Measurements from ENCODE around the gene CTIF.

The CTIF gene

DNA sequence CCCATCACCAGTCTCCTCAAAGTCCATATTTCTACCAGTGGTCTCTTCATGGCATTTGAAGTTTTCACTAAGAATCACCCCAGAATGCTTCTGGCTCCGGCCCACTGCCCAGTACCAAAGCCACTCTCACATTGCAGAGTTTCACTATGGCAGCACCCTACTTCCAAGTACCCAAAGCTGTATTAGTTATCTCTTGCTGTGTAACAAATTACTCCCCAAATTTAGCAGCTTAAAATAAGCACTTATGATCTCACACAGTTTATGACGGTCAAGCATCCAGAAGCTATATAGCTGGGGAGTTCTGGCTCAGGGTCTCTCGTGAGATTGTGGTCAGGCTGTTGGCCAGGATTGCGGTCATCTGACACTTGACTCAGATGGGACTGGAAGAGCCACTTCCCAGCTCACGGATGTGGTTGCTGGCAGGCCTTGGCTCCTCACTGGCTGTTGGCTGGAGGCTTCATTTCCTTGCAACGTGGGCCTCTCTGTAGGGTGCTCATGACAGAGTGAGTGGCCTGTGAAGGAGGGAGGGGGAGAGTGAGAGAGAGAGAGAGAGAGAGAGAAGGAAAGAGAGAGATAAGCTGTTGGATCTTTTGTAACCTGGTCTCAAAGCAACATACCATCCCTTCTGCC lies 189.5 kb downstream of the CTIF start:
- DNase-seq (ENCODE audit: low read depth, low spot score) = no peak

DNA sequence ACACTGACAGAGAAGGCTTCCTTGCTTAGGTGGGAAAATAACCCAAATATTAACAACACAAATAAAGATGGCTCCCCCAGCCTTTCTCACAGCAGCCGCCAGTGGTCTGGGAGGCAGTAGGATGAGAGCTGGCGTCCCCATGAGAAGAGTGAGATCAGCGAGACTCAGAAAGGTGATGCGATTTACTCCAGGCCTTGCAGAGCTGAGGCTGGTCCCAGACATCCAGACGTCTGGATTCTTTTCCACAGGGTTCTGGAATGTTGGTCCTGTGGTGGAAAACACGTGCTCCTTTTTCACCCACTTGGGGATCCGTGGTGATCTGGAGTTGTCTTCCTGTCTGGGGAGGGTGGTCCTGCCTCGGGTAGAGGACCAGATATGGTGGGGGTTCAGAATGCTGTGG lies 190.6 kb downstream of the CTIF start:
- no peak for DNase-seq (ENCODE audit: low read depth, low spot score)

DNA sequence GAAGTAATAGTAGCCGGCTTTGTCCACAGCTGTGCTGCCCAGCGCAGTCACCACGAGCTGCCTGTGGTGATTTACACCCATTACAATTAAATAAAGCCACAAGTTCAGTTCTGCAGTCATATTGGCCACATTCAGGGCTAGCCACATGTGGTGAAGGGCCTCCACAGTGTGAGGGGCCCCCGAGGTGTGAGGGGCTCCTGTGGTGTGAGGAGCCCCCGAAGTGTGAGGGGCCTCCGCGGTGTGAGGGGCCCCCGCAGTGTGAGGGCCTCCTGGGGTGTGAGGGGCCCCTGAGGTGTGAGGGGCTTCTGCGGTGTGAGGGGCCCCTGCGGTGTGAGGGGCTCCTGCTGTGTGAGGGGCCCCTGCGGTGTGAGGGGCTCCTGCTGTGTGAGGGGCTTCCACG lies 191.2 kb downstream of the CTIF start:
- DNase-seq (ENCODE audit: low read depth, low spot score) = no peak

DNA sequence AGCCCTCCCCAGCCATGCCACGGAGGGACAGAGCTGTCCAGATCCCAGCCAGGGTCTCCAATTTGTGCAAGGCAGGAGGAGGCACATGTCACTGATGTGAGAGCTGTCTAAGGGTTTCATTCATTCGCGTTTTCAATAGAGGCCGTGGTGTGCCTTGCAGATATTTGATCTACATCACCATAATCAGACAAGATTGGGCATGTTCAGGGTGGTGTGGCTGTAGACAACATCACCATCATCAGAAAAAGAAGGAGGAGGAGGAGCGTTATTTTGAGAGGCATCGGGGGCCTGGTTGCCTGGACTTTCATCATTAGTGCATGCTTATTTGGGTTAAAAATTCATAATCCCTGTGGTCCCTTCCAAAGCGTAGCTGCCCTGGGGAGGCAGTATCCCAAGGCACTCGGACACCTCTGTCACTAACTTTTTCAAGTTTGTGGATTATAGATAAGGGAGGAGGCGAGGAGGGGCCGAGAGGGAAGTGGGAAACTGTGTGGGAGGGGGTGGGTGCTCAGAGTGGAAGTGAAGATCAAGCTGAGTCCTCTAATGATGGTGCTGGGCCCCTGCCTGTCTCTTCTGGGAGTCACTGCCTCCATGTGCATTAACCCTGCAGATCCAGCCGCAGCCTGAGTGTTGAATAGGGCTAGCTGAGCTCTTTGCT lies 194.1 kb downstream of the CTIF start:
- DNase-seq (ENCODE audit: low read depth, low spot score) = no peak

DNA sequence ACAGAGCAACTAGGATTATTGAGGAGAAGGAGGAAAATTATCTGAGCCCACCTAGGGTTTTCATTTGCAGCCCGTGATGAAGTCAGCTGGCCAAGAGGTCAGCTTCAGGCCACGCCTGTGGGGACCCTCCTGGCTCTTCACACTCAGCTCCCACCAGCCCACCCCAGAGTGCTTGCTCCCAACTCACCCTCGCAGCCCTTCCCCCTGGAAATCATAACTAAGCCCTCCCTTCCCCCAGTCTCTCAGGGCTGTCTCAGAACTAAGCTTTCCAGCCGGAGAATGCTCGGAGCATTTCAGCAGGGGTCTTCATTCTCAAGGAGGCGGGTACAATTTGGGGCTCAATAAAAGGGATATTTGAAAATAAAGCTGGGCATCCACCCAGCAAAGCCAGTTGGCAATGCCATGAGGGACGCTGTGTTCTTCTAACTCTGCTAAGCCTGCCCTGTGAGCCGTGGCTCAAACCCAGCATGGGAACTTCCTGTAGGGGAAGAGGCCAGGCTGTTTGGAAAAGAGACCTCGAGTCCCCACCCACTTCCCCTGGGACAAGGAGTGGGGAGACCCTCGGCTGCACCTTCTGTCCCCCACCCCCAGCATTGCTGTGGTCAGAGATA lies 194.9 kb downstream of the CTIF start:
- no peak for DNase-seq (ENCODE audit: low read depth, low spot score)

DNA sequence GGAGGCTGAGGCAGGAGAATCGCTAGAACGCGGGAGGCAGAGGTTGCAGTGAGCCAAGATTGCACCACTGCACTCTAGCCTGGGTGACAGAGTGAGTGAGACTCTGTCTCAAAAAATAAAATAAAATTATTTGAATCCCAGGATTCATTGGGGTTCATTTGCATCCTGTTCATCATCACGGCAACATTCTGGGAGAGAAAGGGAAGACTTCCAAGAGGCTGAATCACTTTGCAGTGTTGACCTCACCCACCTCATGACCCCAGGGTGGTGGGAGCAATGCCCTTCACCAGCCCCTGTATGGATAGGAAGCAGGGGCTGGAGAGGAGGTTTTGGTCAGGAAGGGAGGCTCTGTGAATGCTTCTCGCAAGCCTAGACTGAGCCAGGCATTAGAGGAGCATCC lies 195.6 kb downstream of the CTIF start:
- DNase-seq (ENCODE audit: low read depth, low spot score) = no peak

DNA sequence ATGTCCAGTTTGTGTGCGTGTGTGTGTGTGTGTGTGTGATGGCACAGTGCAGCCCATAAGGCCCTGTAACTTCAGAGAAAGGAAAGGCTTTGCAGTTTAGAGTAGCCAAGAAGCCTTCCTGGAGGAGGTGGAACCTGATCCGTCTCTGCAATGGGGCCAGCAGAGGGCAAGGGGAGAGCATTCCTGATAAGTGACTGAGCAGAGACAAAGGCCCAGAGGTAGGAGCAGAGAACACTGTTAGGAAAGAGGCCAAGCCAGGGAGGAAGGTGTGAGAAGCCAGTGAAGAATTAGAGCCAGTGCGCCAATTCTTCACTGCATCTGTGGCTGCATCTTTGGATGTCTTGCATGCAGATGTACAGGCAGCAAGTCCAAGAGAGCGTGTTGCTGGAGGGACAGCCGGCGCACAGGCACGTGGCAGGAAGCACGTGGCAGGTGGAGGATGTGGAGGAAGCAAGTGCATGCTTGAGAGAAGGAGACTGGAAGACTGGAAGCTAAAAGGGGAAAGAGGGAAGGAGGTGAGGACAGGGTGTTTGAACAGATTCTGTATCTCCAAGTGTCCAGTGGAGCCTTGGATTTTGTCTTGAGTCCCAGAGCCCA lies 196.3 kb downstream of the CTIF start:
- DNase-seq (ENCODE audit: low read depth, low spot score) = no peak

DNA sequence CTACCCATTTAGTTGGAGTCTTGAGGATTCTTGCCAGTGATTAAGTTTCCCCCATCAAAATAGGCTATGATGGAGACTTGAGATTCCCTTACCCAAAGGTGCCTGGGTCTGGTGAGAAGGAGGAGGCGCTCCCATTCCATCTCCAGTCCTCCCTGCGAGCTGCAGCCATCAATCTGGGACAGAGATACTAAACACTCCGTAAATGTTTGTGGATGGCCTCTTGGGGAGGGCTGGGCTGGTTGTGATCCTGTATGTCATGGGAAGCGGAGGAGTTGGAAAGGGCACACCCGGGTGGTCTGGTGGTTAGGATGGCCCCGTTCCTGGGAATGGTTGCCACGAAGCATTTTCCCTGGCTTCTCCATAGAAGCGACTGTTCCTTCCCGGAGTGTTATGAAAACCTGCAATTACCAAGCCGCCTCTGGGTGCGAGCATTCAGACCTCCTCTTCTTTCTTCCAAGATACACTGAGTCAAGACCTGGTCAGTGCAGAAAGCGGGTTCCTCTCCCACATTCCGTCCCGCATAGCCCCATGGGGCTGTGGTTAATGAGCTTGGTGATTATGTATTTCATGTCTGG lies 196.9 kb downstream of the CTIF start:
- no peak for DNase-seq (ENCODE audit: low read depth, low spot score)

DNA sequence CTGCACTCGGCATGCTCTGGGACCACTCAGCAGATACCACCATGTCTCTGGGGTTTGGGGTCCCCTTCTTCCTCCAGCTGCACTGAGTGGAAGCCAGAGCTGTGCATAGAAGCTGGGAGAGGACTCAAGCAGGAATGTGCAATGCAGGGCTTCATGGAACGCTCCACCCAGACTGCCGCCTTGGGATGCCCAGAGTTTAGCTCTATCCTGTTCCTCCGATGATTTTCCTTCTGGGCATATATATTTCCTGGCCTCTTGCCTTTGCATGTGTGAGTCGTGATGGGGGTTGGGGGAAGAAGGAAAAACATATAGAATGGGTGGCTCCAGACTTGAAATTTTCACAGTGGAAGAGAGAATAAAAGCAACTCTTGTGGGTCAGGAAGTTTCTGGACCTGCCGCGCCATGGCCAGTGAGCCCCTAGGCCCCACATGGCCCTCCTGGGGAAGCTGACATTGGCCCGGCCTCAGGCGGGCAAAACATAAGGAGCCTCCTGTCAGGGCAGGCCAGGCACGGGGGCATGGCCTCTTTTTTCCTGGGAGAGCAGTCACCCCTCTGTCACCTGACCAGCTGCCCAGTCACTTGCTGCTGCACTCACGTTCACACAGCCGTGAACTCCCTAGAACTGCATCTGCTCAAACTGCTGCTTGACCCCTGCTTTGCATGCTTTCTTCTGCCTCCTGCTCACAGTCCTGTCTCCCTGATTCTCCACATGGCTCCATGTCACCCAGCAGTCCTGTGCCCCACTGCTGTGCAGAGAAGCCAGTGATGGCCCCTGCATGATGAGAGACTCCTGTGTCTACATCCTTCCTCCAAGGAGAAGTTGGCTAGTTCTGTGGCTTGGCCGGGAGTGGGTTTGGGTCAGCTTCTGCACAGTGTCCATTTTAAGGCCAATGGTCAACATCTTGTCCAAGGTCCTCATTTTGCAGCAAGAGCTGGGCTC lies 197.8 kb downstream of the CTIF start:
- no peak for DNase-seq (ENCODE audit: low read depth, low spot score)

DNA sequence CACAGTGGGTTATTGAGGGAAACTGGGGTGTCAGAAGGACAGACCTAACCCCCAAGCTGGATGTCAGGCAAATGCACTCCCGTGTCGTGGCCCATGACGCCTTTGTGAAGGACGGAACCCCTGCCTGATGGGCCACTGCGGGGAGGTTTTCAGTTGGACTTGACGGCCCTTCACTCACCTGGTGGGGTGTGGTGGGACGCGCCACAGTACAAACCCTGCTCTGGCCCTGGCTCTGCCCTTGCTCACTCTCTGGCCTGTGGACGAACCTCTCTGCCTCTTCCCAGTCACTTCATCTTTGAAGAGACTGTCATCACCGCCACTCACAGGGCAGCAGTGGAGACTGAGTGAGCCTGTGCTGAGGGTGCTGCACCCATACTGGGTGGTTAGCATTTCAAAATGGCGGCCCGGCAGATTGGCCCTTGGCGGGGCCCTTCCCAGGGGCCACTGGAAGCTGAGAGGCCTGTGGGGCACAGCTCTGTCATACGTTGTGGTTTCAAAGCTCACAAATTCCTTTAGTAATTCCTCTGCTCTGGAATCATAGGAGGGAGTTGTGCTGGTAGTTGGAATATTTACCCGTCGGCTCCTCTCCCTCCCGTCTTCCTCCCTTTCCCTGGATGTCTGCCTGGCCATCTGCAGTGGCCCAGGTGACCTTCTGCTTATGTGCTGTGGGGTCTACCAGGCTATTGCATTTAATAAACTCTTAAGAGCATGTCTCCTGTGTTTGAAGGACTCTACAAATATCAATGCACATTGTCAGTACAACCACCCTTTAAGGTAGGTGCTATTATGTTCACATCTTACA lies 200.6 kb downstream of the CTIF start:
- no peak for DNase-seq (ENCODE audit: low read depth, low spot score)

DNA sequence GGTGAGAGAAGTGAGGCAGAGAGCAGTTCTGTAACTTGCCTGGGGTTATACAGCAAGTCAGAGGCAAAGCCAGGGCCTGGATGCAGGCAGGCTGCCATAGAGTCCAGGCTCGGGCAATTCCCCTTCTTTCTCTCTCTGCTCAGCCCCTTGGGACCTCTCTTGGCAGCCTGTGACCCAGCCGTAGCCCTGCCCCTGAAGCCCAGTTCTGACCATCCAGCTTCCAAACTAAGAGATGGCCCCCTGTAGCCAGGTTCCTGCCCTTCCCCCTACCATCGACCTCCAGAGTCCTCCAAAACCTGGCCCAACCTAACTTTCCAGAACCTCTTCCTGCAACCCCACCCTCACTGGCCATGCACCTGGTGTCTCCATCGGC lies 201.2 kb downstream of the CTIF start:
- DNase-seq (ENCODE audit: low read depth, low spot score) = no peak

DNA sequence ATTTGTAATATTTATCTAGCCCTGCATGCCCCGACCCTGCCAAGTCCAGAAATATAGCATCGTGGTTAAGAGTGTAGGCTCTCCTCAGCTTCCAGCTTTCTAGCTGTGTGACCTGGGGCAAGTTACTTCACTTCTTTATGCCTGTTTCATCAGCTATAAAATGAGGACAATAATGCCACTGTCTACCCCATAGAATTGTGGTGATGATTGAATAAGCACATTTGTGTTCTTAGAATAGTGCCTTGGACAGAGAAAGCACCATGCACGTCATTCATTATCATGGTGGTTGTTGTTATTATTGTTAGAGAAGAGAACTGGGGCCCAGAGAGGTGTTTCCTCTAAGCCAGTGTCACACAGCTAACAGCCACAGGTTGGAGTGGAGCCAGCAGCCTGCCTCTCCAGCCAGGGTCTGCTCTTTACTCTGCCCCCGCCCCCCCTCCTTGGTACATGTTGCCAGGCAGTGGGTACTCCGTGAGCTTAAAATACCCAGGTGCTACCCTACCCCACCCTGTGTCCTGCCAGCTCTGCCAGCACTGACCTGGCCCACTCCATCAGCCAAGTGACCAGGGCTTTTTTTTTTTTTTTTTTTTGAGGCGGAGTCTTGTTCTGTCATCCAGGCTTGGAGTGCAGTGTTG lies 202.1 kb downstream of the CTIF start:
- no peak for DNase-seq (ENCODE audit: low read depth, low spot score)

DNA sequence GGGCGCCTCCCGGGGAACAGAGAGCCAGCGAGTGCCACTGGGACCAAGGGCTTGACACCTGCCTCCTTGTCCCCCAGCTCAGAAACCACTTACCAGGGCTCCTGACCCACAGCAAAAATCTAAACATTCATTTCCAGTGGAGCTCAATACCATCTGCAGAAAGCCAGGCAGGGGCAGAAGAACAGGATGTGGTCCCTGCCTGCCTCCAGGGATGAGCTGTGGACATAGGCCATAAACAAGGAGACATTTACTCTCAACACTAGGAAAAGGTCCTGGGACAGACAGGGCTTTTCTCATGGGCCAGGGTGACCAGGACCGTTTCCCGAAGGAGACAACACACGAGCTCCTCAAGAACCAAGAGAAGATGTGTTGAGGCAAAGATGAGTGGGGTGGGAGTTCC lies 203.0 kb downstream of the CTIF start:
- no peak for DNase-seq (ENCODE audit: low read depth, low spot score)

DNA sequence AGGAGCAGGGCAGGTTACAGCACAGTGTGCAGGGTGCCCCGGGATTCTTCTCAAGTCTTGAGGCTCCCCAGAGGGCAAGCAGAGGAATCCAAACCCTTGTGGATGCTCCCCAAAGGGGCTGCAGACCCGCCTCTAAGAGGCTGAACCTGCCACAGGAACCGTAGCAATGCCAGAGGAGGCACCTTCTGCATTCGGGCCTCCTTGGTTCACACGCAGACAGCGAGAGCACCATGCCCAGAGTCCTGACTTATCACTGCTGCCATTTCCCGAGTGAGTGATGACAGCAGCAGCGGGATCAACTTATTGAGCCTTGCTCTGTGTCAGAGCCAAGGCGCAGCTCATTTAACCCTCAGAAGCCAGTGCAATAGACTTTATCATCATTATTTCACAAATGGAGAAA lies 203.5 kb downstream of the CTIF start:
- no peak for DNase-seq (ENCODE audit: low read depth, low spot score)

DNA sequence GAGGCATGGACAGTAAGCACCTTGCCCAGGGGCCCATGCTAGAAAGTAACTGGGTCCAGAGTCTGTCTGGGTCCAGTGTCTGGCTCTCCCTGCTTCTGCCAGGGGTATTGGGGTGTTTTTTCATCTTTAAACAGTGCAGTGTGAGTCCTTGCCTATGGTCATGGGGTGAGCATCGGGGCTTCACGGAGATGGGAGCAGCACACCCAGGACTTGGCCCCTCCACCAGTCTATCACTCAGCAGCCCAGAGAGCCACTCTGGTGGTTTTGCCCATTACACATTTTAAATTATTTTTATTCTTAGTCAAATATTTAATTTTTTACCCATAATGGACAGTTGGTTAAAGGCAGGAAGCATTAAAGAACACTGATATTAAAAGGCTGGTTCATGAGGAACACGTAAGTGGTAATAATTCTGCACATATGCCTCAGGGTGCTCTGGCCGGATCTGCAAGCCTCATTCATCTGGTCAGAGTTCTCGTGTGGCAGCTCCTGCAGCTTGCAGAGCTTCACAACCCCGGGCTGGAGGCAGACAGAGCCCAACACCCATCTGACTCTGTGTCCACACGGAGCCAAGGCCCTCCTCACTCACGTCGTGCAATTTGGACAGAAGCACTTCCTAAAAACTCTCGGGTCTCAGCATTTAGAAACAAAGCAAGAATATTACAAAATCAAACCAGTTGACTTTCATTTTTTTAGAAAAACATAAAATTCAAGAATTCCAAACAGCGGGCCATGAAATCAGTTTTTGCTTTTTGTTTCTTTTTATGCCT lies 204.1 kb downstream of the CTIF start:
- no peak for DNase-seq (ENCODE audit: low read depth, low spot score)

DNA sequence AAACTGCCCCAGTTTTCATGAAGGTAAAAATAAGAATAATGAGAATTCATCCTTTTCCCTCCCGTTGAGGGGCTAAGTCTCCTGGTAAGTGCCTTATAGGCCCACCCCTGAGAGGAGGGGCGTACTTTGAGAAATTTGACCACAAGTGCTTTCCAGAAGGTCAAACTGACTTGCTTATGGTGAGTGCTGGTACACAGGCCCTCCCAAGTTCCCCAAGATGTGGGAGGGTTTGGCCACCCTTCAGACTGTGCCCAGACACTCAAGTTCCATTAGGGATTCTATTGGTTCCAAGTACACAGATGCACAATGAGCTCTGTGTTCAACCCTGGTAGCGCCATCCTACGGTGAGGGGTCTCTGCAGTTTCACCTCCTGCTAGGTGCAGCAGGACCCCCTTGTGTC lies 205.1 kb downstream of the CTIF start:
- DNase-seq (ENCODE audit: low read depth, low spot score) = no peak

DNA sequence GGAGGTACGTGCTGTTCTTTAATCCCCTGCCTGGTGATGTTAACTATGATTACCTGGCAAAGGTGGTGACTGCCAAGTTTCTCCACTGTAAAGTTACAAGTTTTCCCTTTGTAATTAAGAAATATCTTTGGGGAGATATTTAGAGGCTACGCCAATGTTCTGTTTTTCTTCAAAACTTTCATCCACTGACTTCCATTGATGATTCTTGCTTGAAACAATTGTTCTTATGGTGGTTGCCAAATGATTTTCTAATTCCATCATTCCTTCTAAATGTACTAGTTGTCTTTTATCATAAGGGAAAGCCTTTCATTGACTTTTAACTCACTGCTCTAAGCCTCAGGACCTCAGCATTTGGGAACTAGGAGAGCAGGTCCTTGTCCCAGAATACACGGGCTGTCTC lies 206.5 kb downstream of the CTIF start:
- DNase-seq (ENCODE audit: low read depth, low spot score) = no peak

DNA sequence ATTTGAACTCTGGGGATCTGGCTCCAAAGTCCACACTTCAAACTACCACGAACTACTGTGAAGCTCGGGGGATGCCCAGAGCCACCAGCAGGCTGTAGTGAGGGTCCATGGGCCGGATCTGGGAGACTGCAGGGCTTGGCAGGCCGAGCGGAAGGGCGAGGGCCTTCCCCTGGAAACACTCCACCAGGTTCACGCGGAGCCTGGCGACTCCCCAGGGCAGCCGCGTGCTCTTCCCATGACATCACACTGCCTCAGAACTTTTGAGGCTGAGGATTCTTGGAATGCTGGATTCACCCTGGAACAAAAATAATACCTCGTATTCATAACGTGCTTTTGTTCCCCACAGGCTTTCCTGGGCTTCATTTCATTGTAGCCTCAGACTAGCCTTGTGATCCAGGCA lies 210.9 kb downstream of the CTIF start:
- DNase-seq (ENCODE audit: low read depth, low spot score) = no peak

DNA sequence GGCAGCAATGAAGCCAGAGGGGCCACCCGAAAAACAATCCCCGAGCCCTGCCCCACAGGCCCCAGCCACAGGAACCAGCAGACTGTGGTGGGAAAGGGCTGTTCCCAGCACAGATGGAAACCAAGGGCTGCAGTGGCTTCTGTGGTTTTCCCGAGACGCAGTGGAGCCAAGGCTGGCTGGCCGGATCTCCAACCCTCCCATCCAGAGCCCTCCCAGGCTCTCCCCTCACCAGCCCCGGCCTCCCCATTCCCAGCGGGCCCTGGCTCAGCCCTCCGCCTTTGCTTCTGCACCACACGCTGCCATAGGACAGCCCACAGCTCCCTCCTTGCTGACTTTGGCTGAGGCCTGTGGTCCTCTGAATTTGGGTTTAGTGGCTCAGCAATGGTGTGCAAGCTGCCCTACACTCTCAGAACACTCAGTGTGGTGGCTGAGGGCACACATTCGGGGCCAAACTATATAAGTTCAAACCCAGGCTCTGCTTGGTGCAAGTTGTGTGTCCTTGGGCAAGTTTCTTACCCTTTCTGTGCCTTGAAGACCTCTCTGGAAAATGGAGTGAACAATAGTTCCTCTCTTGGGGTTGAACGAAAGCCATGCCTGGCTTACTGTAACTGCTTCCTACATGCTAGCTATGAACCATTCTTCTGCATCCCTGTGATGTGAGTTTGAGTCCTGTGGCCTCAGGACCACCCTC lies 211.8 kb downstream of the CTIF start:
- DNase-seq (ENCODE audit: low read depth, low spot score) = no peak

Data from activated naive CD8-positive, alpha-beta T cell treated with anti-CD3 and anti-CD28 coated beads, Interleukin-2, amount 50 U/mL, for 16 hours (primary cell).